ENCODE data around the gene WDR26. TPM values are rescaled to one million over a fixed set of nuclear protein-coding genes. Genes with fewer than 3 reads are reported as not detected.

Gene WDR26
- total and polyA plus RNA-seq, 9 of the 15 experiments (the other 6 are each of a cell fraction or from before 2014, with no cell fraction given) = 11.5 to 66.0 (median 39.8) TPM

DNA sequence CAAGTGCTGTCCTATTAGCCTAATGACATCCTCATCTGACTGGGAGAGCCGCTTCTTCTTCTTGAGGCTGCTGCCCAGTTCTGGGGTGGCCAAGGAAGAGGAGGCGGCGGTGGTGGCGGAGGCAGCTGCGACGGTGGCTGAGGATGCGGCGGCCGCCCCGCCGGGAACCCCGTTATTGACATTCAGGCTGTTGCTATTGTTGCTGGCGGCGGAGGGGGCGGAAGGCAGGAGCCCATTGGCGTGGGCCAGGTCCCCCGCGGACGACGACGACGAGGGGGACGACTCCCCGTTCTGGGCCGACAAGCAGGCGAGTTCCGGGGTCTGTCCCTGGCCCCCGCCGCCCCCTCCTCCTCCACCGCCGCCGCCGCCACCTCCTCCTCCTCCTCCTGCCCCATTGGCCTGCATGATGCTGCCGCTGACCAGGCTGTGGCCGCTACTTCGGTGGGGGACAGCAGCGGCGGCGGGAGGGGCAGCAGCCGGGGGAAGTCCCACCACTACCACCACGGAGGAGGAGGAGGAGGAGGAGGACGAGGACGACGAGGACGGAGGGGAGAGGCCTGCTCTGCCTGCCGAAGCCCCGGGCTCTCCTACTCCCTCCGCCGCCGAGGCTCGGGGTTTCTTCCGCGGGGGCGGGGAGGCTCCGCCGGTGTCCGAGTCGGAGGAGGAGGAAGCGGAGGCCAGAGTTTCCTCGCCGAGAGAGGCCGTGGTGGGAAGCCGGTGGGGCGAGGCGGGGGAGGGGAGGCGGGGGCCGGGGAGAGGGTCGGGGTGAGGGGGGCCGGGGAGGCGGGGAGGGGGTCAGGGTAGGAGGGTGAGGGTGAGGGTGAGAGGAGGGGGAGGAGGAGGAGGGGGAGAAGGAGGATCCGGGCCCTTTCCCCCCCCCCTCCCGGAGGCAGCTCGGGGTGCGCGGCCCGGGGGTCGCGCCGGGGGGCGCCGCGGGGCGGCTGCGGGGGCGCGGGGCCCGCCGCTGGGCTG is 610 bp downstream of the WDR26 start (continued):
- TF ChIP-seq JUN (IDR thresholded peaks at IDR 0.05; ENCODE audit: borderline replicate concordance, low read depth, low read length) = no peak
- 0 out of 2 replicates have a peak, but pooled peaks have one; percentile 15 for TF ChIP-seq JUN (CRISPR knock-in tag; IDR thresholded peaks at IDR 0.05; ENCODE audit: borderline replicate concordance)
- TF ChIP-seq PHF8 (IDR thresholded peaks at IDR 0.05; ENCODE audit: borderline replicate concordance, low read length) = peak; percentile 23
- TF ChIP-seq CXXC5 (CRISPR knock-in tag; IDR thresholded peaks at IDR 0.05) = peak; percentile 17; the same call in 1 of the 2 replicates
- TF ChIP-seq ZFX (CRISPR knock-in tag; IDR thresholded peaks at IDR 0.05) = peak; percentile 95
- TF ChIP-seq NFRKB (IDR thresholded peaks at IDR 0.05; ENCODE audit: low read depth) = peak; percentile 27; the same call in 1 of the 2 replicates
- no peak for TF ChIP-seq ZNF668 (CRISPR knock-in tag; IDR thresholded peaks at IDR 0.05)
- TF ChIP-seq RBBP5 (IDR thresholded peaks at IDR 0.05; ENCODE audit: borderline replicate concordance, insufficient read depth, low read length, poor library complexity, severe bottlenecking) = peak; percentile 9
- TF ChIP-seq, protein P1, sequence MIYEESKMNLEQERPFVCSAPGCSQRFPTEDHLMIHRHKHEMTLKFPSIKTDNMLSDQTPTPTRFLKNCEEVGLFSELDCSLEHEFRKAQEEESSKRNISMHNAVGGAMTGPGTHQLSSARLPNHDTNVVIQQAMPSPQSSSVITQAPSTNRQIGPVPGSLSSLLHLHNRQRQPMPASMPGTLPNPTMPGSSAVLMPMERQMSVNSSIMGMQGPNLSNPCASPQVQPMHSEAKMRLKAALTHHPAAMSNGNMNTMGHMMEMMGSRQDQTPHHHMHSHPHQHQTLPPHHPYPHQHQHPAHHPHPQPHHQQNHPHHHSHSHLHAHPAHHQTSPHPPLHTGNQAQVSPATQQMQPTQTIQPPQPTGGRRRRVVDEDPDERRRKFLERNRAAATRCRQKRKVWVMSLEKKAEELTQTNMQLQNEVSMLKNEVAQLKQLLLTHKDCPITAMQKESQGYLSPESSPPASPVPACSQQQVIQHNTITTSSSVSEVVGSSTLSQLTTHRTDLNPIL (CRISPR knock-in tag; IDR thresholded peaks at IDR 0.05) = no peak
- TF ChIP-seq, protein P2, sequence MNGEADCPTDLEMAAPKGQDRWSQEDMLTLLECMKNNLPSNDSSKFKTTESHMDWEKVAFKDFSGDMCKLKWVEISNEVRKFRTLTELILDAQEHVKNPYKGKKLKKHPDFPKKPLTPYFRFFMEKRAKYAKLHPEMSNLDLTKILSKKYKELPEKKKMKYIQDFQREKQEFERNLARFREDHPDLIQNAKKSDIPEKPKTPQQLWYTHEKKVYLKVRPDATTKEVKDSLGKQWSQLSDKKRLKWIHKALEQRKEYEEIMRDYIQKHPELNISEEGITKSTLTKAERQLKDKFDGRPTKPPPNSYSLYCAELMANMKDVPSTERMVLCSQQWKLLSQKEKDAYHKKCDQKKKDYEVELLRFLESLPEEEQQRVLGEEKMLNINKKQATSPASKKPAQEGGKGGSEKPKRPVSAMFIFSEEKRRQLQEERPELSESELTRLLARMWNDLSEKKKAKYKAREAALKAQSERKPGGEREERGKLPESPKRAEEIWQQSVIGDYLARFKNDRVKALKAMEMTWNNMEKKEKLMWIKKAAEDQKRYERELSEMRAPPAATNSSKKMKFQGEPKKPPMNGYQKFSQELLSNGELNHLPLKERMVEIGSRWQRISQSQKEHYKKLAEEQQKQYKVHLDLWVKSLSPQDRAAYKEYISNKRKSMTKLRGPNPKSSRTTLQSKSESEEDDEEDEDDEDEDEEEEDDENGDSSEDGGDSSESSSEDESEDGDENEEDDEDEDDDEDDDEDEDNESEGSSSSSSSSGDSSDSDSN (IDR thresholded peaks at IDR 0.05; ENCODE audit: borderline replicate concordance in 1 of 2, low read depth in 2 of 2, low read length in 2 of 2) = peak; percentile 100
- TF ChIP-seq OTX1 (CRISPR knock-in tag; IDR thresholded peaks at IDR 0.05) = 0 out of 2 replicates have a peak, but pooled peaks have one; percentile 18
- TF ChIP-seq ARID4B (CRISPR knock-in tag; IDR thresholded peaks at IDR 0.05) = peak; percentile 75
- peak; percentile 13 for TF ChIP-seq CCNT2 (IDR thresholded peaks at IDR 0.05; ENCODE audit: borderline replicate concordance, extremely low read depth, insufficient read length, low read depth, low read length)
- no peak for TF ChIP-seq FOXJ2 (tag; IDR thresholded peaks at IDR 0.05)
- TF ChIP-seq HNRNPH1 (optimal IDR thresholded peaks at IDR 0.05; ENCODE audit: low read depth, low read length) = no peak
- TF ChIP-seq MAX (CRISPR knock-in tag; IDR thresholded peaks at IDR 0.05) = peak; percentile 16; the same call in 1 of the 2 replicates

All from K562 (cell line).